ENCODE measurements around the gene RAVER2.

DNA sequence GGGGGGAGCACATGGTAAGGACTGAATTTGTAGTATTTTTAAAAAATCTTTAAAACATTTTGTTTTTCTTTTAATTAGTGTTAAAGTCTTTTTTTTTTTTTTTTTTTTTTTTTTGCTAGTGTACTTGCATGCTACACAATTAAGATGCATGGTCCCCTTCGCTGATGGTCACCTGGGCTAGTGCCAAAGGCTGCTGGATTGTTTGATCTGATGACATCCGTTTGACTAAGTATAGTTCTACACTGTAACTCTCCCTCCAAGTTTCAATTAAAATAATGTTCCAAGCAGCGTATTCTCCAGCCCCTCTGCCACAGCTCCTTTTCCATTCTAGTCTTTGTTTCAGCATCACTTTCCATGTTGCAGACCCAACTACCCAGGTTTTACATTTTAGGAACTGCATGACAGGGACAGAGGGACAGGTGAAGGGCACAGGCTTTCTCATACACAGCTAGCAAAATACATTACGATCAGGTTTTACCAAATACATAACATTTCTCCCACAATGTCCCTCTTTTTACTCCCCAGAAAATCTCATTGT is 852 bp upstream of the RAVER2 start:
- TF ChIP-seq, protein P1, sequence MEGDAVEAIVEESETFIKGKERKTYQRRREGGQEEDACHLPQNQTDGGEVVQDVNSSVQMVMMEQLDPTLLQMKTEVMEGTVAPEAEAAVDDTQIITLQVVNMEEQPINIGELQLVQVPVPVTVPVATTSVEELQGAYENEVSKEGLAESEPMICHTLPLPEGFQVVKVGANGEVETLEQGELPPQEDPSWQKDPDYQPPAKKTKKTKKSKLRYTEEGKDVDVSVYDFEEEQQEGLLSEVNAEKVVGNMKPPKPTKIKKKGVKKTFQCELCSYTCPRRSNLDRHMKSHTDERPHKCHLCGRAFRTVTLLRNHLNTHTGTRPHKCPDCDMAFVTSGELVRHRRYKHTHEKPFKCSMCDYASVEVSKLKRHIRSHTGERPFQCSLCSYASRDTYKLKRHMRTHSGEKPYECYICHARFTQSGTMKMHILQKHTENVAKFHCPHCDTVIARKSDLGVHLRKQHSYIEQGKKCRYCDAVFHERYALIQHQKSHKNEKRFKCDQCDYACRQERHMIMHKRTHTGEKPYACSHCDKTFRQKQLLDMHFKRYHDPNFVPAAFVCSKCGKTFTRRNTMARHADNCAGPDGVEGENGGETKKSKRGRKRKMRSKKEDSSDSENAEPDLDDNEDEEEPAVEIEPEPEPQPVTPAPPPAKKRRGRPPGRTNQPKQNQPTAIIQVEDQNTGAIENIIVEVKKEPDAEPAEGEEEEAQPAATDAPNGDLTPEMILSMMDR (conservative IDR thresholded peaks at IDR 0.05; ENCODE audit: low read depth, low read length): no peak
- no peak for TF ChIP-seq EZH2 (IDR thresholded peaks at IDR 0.05; ENCODE audit: low read length, unreplicated experiment)
